SK-N-SH treated with all-trans-retinoic acid at 6 μM for 48 hours (cell line): ENCODE data around the gene ERN1.

Experiments used
- ATAC-seq: fragments of 200-7000 bp; cut with Tn5 transposase; 3 replicates; pipeline ENCODE4 v1.9.1; 2020; ENCODE audit warnings: mild to moderate bottlenecking, moderate library complexity
- ARNTL ChIP-seq: fragments of 450-650 bp; formaldehyde crosslinking; IDR thresholded peaks from 2 replicates; pipeline ENCODE4 v1.5.0; 2020; ENCODE audit warnings: low read depth, mild to moderate bottlenecking, moderate library complexity, borderline replicate concordance
- BACH2 ChIP-seq: fragments of 250-450 bp; sonication (Bioruptor Pico); IDR thresholded peaks from 2 replicates; pipeline ENCODE4 v1.9.0; 2021; ENCODE audit warnings: mild to moderate bottlenecking, borderline replicate concordance
- CREB5 ChIP-seq: fragments of 250-450 bp; sonication (Bioruptor Pico); IDR thresholded peaks from 2 replicates; pipeline ENCODE4 v1.5.1; 2020; ENCODE audit warnings: low read depth, mild to moderate bottlenecking, moderate library complexity
- CSDC2 ChIP-seq: fragments of 250-450 bp; sonication (Bioruptor Pico); IDR thresholded peaks from 2 replicates; pipeline ENCODE4 v1.5.0; 2020; ENCODE audit warnings: mild to moderate bottlenecking, moderate library complexity
- CSRNP3 ChIP-seq: fragments of 250-450 bp; sonication (Bioruptor Pico); IDR thresholded peaks from 2 replicates; pipeline ENCODE4 v1.5.1; 2021; ENCODE audit warnings: mild to moderate bottlenecking, moderate library complexity
- ESRRG ChIP-seq: fragments of 250-450 bp; sonication (Bioruptor Pico); IDR thresholded peaks from 2 replicates; pipeline ENCODE4 v1.6.1; 2021; ENCODE audit warnings: mild to moderate bottlenecking
- GLIS3 ChIP-seq: fragments of 250-450 bp; sonication (Bioruptor Pico); IDR thresholded peaks from 2 replicates; pipeline ENCODE4 v1.5.0; 2020; ENCODE audit warnings: mild to moderate bottlenecking, moderate library complexity
- ISL1 ChIP-seq: fragments of 250-450 bp; sonication (Bioruptor Pico); IDR thresholded peaks from 2 replicates; pipeline ENCODE4 v2.1.2; 2022; ENCODE audit warnings: mild to moderate bottlenecking, moderate library complexity
- OSR1 ChIP-seq: fragments of 250-450 bp; sonication (Bioruptor Pico); IDR thresholded peaks from 2 replicates; pipeline ENCODE4 v1.8.0; 2022; ENCODE audit warnings: moderate library complexity, mild to moderate bottlenecking, inconsistent platforms
- PATZ1 ChIP-seq: fragments of 250-450 bp; sonication (Bioruptor Pico); IDR thresholded peaks from 2 replicates; pipeline ENCODE4 v1.8.0; 2020; ENCODE audit warnings: mild to moderate bottlenecking, moderate library complexity, borderline replicate concordance
- POU6F1 ChIP-seq: fragments of 250-450 bp; sonication (Bioruptor Pico); IDR thresholded peaks from 2 replicates; pipeline ENCODE4 v1.8.0; 2021; ENCODE audit warnings: low read depth, mild to moderate bottlenecking, moderate library complexity, borderline replicate concordance
- PPARA ChIP-seq: fragments of 250-450 bp; sonication (Bioruptor Pico); IDR thresholded peaks from 2 replicates; pipeline ENCODE4 v1.5.0; 2020; ENCODE audit warnings: mild to moderate bottlenecking, borderline replicate concordance
- RARB ChIP-seq: fragments of 250-450 bp; sonication (Bioruptor Pico); IDR thresholded peaks from 2 replicates; pipeline ENCODE4 v1.8.0; 2021; ENCODE audit warnings: mild to moderate bottlenecking, moderate library complexity
- SNAI2 ChIP-seq: fragments of 250-450 bp; sonication (Bioruptor Pico); IDR thresholded peaks from 2 replicates; pipeline ENCODE4 v1.5.0; 2020; ENCODE audit warnings: mild to moderate bottlenecking, moderate library complexity
- TCF4 ChIP-seq: fragments of 250-450 bp; sonication (Bioruptor Pico); IDR thresholded peaks from 2 replicates; pipeline ENCODE4 v1.8.0; 2021; ENCODE audit warnings: mild to moderate bottlenecking, moderate library complexity, borderline replicate concordance
- TOX ChIP-seq: fragments of 250-450 bp; sonication (Bioruptor Pico); IDR thresholded peaks from 2 replicates; pipeline ENCODE4 v1.8.0; 2021; ENCODE audit warnings: mild to moderate bottlenecking, moderate library complexity, borderline replicate concordance
- TSHZ2 ChIP-seq: fragments of 250-450 bp; sonication (Bioruptor Pico); IDR thresholded peaks from 2 replicates; pipeline ENCODE4 v1.5.0; 2020; ENCODE audit warnings: mild to moderate bottlenecking, moderate library complexity
- ZC3H10 ChIP-seq: fragments of 250-450 bp; sonication (Bioruptor Pico); IDR thresholded peaks from 2 replicates; pipeline ENCODE4 v1.5.1; 2021; ENCODE audit warnings: mild to moderate bottlenecking, moderate library complexity
- ZFP3 ChIP-seq: fragments of 250-450 bp; sonication (Bioruptor Pico); IDR thresholded peaks from 2 replicates; pipeline ENCODE4 v1.5.0; 2020; ENCODE audit warnings: mild to moderate bottlenecking, moderate library complexity
- ZFP30 ChIP-seq: fragments of 450-650 bp; formaldehyde crosslinking; IDR thresholded peaks from 2 replicates; pipeline ENCODE4 v1.5.0; 2022; ENCODE audit warnings: mild to moderate bottlenecking, moderate library complexity
- ZNF565 ChIP-seq: fragments of 450-650 bp; formaldehyde crosslinking; conservative IDR thresholded peaks from 2 replicates; pipeline ENCODE4 v1.5.0; 2020; ENCODE audit warnings: low read depth, mild to moderate bottlenecking, moderate library complexity
- ZNF70 ChIP-seq: fragments of 450-650 bp; formaldehyde crosslinking; IDR thresholded peaks from 2 replicates; pipeline ENCODE4 v1.5.0; 2020; ENCODE audit warnings: mild to moderate bottlenecking, moderate library complexity
- ZNF8 ChIP-seq: fragments of 450-650 bp; formaldehyde crosslinking; IDR thresholded peaks from 2 replicates; pipeline ENCODE4 v1.5.0; 2020; ENCODE audit warnings: mild to moderate bottlenecking, moderate library complexity

Gene ERN1

GRCh38 chr17:64152428-64153125 lies 22.6 kb upstream of the ERN1 start:
- TF ChIP-seq ISL1 (peak; percentile 38), ZC3H10 (CRISPR knock-in tag) (no peak), CSDC2 (CRISPR knock-in tag) (no peak), PPARA (CRISPR knock-in tag) (no peak), ZNF8 (CRISPR knock-in tag) (no peak), RARB (CRISPR knock-in tag) (no peak), SNAI2 (no peak; the same call in 1 of the 2 replicates), PATZ1 (CRISPR knock-in tag) (no peak), TOX (CRISPR knock-in tag) (no peak), ARNTL (CRISPR knock-in tag) (no peak), TSHZ2 (peak; percentile 79), ESRRG (CRISPR knock-in tag) (no peak), ZNF565 (CRISPR knock-in tag) (no peak), CREB5 (no peak), POU6F1 (CRISPR knock-in tag) (no peak), CSRNP3 (CRISPR knock-in tag) (no peak), BACH2 (CRISPR knock-in tag) (no peak), ZNF70 (CRISPR knock-in tag) (no peak), ZFP30 (no peak), TCF4 (peak; percentile 71; the same call in 1 of the 2 replicates), OSR1 (CRISPR knock-in tag) (no peak), GLIS3 (CRISPR knock-in tag) (no peak), ZFP3 (no peak)

GRCh38 chr17:64151016-64151368 lies 21.0 kb upstream of the ERN1 start:
- ATAC-seq: no peak
- no peak for TF ChIP-seq RARB (CRISPR knock-in tag)
- TF ChIP-seq GLIS3 (CRISPR knock-in tag): no peak
- TF ChIP-seq ZNF8 (CRISPR knock-in tag): no peak
- TF ChIP-seq CSRNP3 (CRISPR knock-in tag): no peak
- no peak for TF ChIP-seq CSDC2 (CRISPR knock-in tag)
- no peak for TF ChIP-seq TOX (CRISPR knock-in tag)
- no peak for TF ChIP-seq ESRRG (CRISPR knock-in tag)
- TF ChIP-seq TSHZ2: no peak
- TF ChIP-seq PATZ1 (CRISPR knock-in tag): no peak
- TF ChIP-seq ARNTL (CRISPR knock-in tag): no peak
- TF ChIP-seq ISL1: no peak
- no peak for TF ChIP-seq ZC3H10 (CRISPR knock-in tag)
- no peak for TF ChIP-seq ZFP30

More at GRCh38 chr17:64152428-64153125, 22.6 kb upstream of the ERN1 start:
- ATAC-seq: no peak
